Stimulated activated naive CD4-positive, alpha-beta T cell treated with Interleukin-2 at 50 U/mL for 16 hours (primary cell): ENCODE measurements around the gene FGFRL1.
"Not testable (repeated sequence)": the region's sequence is repeated elsewhere in the genome, so short reads cannot be mapped to it uniquely, and the experiment has no call there.

Experiments
- DNase-seq: peaks from one replicate; lab custom pipeline; 2025; lab: John Stamatoyannopoulos, UW

The FGFRL1 gene

DNA sequence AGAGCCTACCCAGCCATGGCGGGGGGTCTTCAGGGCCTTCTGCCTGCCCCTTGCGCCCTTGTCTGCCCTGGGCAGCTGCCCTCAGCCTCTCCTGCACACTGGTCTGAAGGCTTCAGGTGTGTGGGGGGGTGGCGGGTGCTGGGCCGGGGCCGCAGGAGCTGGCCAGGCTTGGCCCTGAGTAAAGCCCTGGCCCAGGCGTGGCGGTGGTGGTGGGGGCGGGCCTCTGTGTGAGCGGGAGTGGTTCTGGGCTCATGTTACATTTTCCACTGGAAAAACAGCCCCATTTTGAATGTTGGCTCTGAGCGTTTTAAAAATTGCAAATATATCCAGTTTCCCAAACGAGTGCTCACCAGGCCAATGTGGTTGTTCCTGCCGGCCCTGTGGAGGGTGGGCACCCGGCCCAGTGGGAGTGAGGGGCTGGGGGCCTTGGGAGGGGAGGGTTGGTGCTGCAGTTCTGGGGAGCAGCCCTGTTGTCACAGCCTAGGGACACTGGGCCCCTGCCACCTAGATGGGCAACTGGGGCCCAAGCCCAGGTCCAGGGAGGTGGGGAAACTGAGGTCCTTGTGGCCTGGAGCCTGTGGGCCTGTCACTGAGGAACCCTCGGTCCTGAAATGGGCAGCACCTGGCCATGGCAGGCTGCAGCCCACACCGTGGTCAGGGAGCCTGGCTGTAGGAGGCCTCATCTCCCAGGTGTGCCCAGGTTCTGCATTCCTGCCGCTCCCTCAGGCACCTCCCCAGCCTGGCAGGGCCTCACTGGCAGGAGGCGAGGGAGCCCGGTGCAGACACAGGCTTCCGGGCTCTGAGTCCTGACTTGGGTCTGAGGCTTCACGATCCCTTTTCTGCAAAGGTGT is 28.3 kb downstream of the FGFRL1 start:
- DNase-seq = no peak

DNA sequence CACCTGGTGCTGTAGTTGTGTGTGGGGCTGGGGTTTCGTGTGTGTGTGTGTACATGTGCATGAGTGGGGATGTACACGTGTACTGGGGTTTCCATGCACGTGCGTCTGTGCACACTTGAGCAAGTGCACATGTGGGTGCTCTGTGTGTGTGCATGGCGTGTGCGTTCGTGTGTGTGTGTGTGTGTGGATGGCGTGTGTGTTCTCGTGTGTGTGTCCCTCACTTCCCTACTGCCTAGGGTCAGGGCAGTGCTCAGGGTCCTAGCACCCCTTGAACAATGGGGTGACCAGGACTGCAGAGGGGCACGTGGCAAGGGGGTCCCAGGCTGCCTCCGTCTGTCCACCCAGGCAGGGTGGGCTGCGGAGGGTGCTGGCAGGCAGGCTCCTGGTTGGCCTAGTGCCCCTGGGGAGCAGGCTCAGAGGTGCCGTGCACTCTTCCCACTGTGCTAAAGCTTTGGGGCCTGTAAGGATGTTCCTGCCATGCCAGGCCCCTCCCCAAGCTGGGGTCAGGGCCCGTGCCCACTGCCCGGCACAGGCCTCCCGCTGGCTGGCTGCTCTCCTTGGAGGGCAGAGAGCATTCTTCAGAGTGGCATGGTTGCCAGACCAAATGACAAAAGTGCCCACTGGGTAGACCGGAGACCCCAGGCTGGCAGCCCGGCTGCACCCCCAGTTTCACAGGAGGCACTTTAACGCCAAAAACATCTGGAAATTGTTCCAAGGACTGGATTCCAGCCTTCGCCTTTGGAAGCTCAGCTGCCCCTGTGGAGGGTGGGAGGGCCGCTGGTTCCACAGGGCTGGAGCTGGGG is 29.1 kb downstream of the FGFRL1 start:
- DNase-seq = no peak

DNA sequence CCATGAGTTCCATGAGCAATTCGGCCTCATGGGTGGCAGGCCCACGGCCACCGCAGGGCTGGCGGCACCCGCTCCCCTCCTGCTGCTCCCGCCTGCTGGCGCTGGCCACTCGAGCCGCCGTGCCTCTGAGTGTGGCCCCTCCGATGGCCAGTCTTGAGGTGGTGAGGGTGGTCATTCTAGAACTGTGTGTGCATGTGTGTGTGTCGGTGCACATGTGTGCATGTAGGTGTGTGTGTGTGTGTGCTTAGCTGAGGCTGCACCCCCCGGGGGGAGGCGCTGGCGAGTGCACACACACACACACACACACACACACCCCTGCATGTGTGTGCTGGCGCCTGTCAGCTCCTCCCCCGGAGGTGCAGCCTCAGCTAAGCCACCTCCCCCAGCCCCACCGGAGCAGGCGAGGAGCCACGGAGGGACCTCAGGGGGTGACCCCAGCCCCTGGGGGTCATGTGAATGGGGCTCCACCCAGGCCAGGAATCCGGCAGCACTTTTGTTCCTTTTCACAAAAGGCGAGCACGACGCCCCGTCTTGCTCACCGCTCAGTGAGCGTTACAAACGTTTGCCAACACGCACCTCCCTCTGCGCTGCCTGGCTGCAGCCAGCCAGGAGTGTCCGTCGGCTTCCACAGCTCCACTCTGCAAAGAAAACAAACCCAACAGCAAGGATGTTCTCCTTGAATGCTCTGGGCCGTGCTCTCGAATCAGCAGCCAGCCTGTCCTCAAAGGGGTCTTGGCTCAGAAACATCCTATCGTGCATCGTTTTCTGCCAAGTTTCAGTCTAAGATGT is 29.9 kb downstream of the FGFRL1 start:
- no peak for DNase-seq

DNA sequence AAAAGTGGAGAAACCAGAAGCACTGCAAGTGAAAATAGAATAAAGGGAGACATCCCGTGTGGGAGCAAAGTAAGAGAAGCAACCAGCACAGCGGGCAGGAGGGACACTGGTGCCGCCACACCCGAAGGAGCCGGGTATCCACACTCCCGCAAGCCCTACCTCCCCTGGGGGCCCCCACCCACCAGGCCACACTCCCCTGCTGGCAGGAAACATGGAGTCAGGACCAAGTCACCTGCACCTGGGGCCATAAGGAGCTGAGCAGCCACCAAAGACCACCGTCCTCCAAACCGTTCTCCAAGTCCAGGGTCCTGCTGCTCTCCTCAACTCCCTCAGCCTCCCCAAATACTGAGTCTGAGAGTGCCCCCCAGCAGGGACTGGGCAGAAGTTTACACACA is 30.5 kb downstream of the FGFRL1 start:
- no peak for DNase-seq

DNA sequence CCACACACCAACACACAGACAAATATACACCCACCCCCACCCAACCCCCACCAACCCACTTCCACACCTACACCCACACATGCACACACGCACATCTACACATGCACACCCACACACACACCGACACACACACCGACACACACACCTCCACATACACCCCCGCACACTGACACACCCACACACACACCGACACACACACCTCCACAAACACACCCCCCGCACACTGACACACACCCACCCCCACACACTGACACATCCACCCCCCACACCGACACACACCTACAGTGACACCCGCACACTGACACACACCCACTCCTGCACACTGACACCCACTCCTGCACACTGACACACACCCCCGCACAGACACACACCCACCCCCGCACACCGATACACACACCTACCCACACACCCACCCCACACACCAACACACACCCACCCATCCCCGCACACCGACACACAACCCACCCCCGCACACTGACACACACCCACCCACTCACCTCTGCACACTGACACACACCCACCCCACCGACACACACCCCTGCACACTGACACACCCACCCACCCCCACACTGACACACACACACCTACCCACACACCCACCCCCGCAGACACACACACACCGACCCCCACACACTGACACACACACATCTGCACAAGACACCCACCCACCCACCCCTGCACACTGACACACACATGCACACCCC is 31.1 kb downstream of the FGFRL1 start:
- no peak for DNase-seq

DNA sequence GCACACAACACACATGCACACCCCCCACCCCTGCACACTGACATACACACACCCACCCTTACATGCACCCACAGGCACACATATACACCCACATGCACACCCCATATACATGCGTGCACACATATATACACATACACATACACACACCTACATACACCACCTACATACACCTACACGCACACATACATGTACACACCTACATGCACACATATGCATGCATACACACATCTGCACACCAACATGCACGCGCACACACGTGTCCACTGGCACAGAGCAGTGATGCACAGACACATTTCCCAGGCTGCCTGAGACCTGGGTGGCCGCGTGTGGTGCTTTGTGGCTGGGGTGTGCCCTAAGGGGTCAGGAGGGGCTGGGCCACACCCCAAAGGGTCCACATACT is 31.7 kb downstream of the FGFRL1 start:
- no peak for DNase-seq

DNA sequence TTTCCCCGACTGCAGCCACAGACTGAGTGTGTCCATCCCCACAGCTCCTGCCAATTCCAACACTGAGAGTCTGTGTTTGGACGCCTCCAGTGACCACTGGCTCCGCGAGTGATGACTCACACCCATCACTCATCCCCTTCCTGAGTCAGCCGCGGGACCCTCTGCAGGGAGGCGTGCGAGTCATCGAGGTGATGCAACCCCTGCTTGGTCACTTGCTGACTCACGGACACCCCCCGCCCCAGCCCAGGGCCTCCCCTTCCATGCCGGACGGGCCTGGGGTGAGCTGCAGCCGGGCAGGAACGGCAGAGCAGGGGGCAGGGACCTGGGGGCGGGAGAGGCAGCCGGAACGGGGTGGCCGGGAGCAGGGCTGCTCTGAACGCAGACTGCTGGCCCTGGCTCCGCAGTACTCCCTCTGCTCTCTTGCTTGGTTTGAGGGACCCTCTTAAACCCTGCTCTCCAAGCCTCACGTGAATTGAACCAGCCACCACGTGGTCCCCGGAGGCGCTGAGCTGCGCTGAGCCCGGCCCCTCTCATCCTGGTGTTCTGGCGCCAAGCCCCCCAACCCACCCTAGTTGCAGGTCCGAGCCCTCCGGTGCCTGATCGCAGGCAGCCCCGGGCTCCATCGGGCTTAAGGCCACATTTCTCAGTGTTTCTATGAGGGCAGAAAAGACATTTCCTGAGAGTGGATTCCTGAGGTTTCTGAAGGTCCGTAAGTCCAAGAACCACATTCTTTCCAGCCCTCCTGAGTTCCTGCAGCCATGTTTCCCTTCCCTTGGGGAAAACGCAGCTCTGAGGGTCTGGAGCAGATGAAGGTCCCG is 32.4 kb downstream of the FGFRL1 start:
- no peak for DNase-seq

DNA sequence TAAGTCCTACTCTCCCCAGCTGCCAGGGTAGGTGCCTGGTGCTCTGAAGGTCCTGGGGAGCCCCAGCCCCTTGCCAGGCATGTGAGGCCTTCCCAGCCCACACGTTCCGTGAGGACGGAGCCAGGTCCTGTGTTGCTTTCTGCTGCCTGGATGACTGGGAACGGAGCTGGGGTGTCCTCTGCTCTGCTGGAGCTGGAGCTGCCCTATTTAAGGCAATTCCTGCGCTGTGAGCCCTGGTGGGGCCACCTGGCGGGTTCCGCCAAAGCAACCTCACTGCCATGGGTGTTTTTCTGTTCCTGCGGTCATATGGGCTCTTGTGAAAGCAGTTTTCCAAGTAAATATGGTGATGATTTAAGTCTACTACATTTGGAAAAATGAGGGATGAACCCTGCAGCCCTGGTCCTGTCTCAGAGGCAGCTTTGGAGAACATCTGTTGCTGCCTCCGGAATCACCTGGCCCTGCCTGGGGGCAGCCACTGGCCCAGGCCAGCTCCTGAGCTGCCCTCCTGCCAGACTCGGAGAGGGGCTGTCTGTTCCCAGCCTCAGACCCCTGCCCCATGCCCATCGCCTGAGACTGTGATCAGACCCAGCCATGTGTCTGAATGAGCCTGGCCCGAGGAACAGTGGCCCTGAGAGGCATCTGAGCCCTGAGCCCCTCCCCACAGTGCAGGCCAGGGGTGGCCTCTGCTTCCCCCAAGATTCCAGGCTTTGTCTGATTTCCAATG is 33.2 kb downstream of the FGFRL1 start:
- DNase-seq = no peak

DNA sequence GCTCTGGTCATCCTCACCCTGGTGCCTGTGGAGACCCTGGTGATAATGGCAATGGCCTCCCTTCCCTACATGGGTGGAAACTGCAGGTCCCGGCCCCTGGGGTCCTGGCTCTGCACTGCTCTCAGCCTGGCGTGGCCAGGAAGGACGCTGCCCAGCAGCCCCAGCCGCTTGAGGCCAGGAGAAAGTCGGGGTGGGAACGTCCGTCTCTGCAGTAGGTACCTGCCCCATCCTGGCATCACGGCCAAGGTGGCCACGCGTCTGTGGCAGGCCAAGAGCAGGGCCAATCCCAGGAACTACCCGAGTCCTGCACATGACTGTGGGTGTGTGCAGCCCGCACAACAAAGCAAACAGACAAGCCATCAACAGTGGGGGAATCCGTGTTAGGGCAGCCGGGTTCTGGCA is 33.8 kb downstream of the FGFRL1 start:
- DNase-seq = no peak

DNA sequence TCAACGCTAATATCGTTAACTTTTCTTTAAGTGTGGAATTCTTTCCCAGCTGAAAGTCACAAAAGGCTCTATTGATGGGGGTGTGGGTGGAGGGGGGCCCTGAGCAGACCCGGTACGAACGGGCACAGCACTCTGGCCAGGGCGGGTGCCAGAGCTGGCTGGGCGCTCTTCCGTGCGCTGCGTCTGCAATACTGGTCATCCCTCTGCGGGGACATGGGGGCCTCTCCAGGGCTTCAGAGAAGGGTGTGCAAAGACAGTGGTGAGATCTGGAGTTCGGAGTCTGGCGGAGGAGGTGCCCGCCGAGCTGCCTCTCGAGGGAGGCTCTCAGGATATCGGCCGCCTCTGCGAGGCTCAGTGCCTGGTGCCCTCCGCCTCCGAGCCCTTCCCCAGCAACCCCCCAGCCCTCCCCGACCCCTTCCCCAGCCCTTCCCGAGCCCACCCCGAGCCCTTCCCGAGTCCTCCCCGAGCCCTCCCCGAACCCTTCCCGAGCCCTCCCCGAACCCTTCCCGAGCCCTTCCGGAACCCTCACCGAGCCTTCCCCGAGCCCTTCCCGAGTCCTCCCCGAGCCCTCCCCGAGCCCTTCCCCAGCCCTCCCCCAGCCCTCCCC is 34.3 kb downstream of the FGFRL1 start:
- no peak for DNase-seq

DNA sequence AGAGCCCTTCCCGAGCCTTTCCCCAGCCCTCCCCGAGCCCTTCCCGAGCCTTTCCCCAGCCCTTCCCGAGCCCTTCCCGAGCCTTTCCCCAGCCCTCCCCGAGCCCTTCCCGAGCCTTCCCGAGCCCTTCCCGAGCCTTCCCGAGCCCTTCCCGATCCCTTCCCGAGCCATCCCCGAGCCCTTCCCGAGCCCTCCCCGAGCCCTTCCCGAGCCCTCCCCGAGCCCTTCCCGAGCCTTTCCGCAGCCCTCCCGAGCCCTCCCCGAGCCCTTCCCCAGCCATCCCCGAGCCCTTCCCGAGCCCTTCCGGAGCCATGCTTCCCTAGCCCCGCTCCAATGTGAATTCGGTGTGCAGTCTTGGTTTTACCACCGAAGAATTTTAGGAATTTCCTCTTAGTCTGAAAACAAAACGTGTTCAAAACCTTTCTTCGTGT is 35.2 kb downstream of the FGFRL1 start:
- DNase-seq = not testable (repeated sequence)

DNA sequence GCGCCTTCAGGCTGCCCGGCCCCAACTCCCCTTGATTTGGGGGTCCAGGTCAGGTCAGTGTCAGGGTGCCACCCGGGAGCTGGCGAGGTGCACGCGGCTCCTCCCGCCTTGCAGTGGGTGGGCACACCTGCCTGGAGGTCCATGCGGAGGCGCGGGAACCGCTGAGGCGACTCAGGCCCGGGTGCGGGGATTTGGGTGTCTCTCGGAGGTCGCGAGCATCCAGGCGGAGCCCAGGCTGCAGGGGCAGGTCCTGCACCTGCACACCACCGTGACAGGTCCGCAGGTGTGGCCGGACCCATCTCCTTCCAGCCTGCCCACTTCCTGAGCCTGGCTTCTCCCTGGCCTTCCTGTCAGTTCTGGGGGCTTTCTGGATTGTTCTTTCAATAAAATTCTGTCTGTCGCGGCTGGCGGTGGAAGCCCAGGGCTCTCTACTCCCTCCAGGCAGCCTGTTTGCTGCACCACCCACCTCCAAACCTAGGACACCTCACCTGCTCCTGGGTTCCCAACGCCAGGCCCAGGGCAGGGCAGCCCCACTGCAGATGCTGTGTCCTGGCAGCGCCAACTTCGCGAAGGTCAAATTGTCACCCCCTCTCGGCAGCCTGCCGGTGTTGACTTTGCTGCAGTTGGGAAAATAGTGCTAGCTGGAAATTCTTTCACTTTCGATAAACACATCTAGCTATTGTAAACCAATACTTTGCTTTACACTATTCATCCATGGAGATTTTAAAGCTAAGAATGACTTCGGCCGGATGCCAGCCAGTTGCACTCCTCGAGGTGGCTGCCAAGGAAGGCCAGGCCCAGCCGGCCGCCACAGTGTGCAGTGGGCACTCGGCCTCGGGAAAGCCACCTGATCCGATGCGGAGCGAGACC is 35.9 kb downstream of the FGFRL1 start:
- no peak for DNase-seq

DNA sequence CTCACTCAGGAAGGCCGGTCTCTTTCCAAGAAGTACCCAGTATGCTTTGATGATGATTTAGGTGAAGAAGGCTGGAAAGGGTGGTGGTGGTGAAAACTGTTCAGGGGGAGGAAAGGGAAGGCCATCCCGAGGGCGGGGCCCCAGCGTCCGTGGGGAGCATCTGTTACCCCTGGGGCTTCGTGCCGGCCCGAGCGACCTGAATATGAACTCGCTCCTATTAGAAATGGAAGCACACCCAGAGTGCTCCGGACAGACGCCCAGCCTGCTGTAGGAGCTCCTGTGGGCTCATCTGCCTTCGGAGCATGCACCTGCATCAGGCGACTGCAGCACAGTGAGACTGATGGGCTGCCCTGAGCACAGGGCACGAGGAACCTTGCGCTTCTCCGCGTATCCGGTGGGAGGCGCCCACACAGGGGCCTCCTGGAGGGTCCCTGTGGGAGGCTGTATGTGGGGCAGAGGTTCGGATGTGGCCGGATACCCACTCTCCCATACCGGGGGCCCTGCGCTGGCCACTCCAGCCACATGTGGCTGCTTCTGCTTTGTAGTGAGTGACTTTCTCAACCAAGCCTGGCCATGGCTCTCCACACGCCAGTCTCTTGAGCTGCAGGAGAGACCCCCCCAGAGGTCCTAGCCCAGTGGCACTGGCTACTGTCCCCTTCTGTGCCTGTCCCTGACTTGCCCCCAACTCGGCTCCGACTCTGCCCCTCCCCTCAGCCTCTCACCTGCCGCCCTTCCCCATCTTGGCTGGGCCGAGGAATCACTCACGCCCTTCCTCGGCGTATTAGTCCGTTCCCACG is 36.7 kb downstream of the FGFRL1 start:
- no peak for DNase-seq

DNA sequence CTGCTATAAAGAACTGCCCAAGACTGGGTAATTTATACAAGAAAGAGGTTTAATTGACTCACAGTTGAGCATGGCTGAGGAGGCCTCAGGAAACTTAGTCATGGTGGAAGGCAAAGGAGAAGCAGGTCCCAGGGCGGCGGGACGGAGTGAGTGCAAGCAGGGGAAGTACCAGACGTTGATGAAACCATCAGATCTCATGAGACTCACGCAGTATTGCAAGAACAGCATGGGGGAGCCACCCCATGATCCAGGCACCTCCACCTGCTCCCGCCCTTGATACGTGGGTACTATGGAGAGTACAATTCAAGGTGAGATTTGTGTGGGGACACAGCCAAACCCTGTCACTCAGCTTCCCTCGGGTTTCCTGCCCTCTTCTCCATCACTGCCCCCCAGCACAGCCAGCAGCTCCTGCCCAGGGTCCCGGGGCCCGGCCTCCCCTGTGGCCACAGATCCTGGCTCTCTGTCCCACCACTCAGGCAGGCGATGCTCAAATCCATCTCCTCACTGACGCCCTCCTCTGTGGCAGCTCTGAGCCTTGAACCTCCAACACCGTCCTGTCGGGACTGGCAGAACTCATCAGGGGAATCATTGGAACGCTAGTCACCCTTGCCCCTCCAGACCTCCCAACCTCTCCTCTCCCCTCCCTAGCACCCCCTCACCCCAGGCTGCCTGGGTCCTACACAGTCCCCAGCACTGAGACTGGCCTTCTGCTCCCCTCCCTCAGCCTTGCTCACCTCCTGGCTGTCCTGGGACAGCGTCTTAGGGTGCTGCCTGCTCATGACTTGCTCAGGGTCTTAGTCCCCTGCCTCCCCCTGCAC is 37.6 kb downstream of the FGFRL1 start:
- DNase-seq = no peak

DNA sequence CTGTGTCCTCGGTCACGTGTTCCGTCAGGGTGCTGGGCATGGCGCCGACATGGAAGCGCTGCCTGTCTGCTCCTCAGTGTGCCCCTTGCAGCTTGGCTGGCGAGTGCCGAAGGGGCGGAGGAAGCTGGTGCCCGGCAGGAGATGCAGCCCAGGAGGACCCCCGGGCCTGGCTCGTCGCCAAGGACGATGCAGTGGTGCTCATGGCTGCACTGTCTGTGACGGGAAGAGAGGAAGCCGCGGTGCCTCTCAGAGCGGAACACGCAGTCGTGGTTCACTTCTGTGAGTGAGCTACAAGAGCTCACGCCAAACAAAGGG is 38.1 kb downstream of the FGFRL1 start:
- no peak for DNase-seq

DNA sequence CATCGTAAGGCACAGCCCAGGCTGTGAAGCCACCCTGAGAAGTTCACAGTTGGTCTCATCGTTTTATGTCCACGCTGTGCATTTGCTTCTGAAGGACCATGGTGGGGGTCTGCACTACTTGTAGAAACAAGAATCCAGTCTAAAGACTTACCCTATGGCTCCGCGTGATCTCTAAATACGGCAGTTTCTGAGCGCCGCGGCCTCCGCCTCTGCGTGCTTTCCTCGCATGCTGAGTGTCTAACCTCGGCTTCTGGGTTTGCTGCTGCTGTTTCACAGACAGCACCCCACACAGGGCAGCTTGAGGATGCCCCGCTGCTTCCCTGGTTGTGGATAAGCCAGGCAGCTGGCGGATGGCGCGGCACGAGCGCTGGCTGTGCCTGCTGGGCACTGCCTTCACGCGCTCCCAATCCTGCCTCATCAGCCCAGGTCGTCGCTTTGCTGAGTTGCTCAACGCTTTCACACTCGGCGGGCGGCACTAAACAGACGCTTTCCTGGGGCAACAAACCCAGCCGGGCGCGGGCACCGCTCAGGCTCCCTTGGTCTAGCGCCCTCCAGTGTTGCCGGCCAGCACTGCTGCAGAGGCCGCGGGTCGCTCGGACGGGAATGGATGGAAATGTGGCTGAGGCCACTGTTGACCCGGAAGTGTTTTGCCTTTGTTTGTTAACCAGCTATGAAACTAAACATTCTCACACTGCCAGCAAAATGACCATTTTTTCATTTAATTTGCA is 39.2 kb downstream of the FGFRL1 start:
- no peak for DNase-seq

DNA sequence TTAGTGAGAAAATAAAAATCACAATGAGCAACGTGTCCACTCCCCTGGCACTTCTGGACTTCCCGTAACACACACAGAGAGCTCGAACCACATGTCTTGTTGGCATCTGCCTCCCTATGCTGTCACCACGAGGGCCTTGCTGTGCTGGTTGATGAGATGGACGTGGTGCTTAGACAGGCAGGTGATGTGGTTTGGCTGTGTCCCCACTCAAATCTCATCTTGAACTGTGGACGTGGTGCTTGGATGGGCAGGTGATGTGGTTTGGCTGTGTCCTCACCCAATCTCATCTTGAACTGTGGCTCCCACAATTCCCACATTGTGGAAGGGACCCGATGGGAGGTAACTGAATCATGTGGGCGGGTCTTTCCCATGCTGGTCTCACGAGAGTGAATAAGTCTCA is 40.0 kb downstream of the FGFRL1 start:
- DNase-seq = no peak
